Esophagus mucosa (tissue), 1 donor: Measurements from ENCODE around the gene UAP1. TPM values are rescaled to one million over a fixed set of nuclear protein-coding genes. Genes with fewer than 3 reads are reported as not detected.

Experiments used
- ATAC-seq: fragments of 200-7000 bp; cut with Tn5 transposase; one replicate; pipeline ENCODE4 v1.9.1; 2020
- total RNA-seq: library from RNA; stranded (reverse); gene quantifications from one replicate; pipeline ENCODE4 v1.2.4, GENCODE V29; 2023
- donor health status: DM: yes; HTN: yes; CAD: no.

The UAP1 gene
- total RNA-seq: 40.5 TPM

GRCh38 chr1:162561616-162562469 is at the start of gene UAP1:
UAP1 (plus strand) TSS chr1:162561722; CDS start chr1:162566069, 4,347 bp downstream.
- peak; percentile 66 for ATAC-seq

GRCh38 chr1:162527314-162527713 is 34.2 kb upstream of the UAP1 start:
- ATAC-seq: no peak

- peak; percentile 81 for ATAC-seq
These were observed 31.1 kb upstream of the UAP1 start for GRCh38 chr1:162530307-162530987.

- no peak for ATAC-seq
These were observed 30.6 kb upstream of the UAP1 start for GRCh38 chr1:162530988-162531319.

GRCh38 chr1:162535501-162535900 is 26.0 kb upstream of the UAP1 start:
- ATAC-seq: no peak

- no peak for ATAC-seq
These were observed 25.0 kb upstream of the UAP1 start for GRCh38 chr1:162536511-162536910.

GRCh38 chr1:162537216-162537615 is 24.3 kb upstream of the UAP1 start:
- ATAC-seq: no peak

- peak; percentile 73 for ATAC-seq
These were observed 22.6 kb upstream of the UAP1 start for GRCh38 chr1:162538815-162539431.

GRCh38 chr1:162541619-162542141 is 19.8 kb upstream of the UAP1 start:
- ATAC-seq: peak; percentile 86

- no peak for ATAC-seq
These were observed 18.3 kb upstream of the UAP1 start for GRCh38 chr1:162543228-162543627.

- ATAC-seq: peak; percentile 81
These were observed 13.4 kb upstream of the UAP1 start for GRCh38 chr1:162548170-162548569.

GRCh38 chr1:162549001-162549400 is 12.5 kb upstream of the UAP1 start:
- no peak for ATAC-seq

GRCh38 chr1:162550925-162551324 is 10.6 kb upstream of the UAP1 start:
- no peak for ATAC-seq

- no peak for ATAC-seq
These were observed 9.4 kb upstream of the UAP1 start for GRCh38 chr1:162551969-162552683.

GRCh38 chr1:162552684-162553252 is 8.8 kb upstream of the UAP1 start:
- peak; percentile 80 for ATAC-seq

GRCh38 chr1:162554258-162554657 is 7.3 kb upstream of the UAP1 start:
- ATAC-seq: peak; percentile 62

- no peak for ATAC-seq
These were observed 4.0 kb upstream of the UAP1 start for GRCh38 chr1:162557536-162557935.

GRCh38 chr1:162560303-162561036 is 1.1 kb upstream of the UAP1 start:
- ATAC-seq: no peak

- ATAC-seq: peak; percentile 98
These were observed 396 bp upstream of the UAP1 start for GRCh38 chr1:162561037-162561615.

- peak; percentile 35 for ATAC-seq
These were observed 927 bp downstream of the UAP1 start for GRCh38 chr1:162562470-162562828.

- ATAC-seq: no peak
These were observed 3.3 kb downstream of the UAP1 start for GRCh38 chr1:162564762-162565218.
